Panc1 (cell line): ENCODE measurements around the gene ONECUT1.

Source experiments
- CTCF ChIP-seq: fragments of 450-650 bp; IDR thresholded peaks from 2 replicates; pipeline ENCODE4 v1.5.1; 2017; ENCODE audit warnings: mild to moderate bottlenecking
- REST ChIP-seq, 2 experiments: IDR thresholded peaks; 2 replicates each; pipeline ENCODE4 v1.6.1; 2011 to 2012; ENCODE audit warnings: low read depth in 2 of 2, control low read depth in 1 of 2, low read length in 1 of 2, mild to moderate bottlenecking in 1 of 2, moderate library complexity in 1 of 2; ENCODE audit not compliant: insufficient read depth in 1 of 2

GRCh38 chr15:52808441-52808840 is 18.3 kb upstream of the ONECUT1 start:
- TF ChIP-seq CTCF: no peak
- no peak for TF ChIP-seq REST (IDR thresholded peaks at IDR 0.05; ENCODE audit: insufficient read depth in 1 of 2, low read depth in 2 of 2, low read length in 1 of 2)
